SIG-M5 treated with dmso at 0.1 percent for 504 hours (cell line): ENCODE data around the gene PTPRD.

ENCODE experiments used
- DNase-seq: peaks from one replicate; lab custom pipeline; 2025; ENCODE audit not compliant: unreplicated experiment; lab: John Stamatoyannopoulos, UW

The PTPRD gene

DNA sequence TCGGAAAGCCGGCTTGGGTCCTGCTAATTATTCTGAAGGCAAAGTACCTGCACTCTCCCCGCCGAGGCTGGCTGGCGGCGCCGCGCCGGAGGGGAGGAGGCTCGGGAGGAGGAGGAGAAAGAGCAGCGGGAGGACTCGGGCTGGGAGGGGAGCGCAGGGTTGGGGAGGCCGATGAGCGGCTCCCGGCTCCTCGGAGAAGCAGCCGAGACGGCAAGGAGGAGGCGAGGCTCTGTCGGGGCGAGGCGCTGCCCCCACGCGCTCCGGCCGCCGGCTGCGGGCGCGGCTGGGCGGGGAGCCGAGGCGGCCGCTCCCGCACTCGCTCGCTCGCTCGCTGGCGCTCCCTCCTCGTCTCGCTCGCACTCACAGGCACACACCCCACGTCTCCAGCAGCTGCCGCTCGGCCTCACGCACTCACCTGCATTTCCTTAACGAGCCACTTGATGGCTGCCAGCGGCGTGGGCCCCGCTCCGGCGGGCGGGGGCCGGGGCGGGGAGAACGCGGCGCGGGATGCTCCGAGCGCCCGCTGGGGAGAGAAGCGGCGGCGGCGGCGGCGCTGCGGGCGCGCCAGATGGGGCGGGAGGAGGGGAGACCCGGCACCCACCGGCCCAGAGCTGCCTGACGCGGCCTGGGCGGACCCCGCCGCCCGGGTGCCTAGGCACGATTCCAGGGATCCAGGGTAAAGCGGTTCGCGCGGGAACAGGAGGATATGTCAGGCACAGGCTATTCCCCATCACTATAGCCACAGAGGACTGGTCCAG is at the start of gene PTPRD:
Gene PTPRD (minus strand): TSS at position 362 of the 758 bp plus-strand sequence.
- DNase-seq = no peak

- DNase-seq = no peak
These were observed 49.2 kb upstream of the PTPRD start for GRCh38 chr9:10661994-10662393.

- no peak for DNase-seq
These were observed 48.6 kb upstream of the PTPRD start for GRCh38 chr9:10661376-10661775.

- no peak for DNase-seq
These were observed 38.2 kb upstream of the PTPRD start for GRCh38 chr9:10651012-10651411.

DNA sequence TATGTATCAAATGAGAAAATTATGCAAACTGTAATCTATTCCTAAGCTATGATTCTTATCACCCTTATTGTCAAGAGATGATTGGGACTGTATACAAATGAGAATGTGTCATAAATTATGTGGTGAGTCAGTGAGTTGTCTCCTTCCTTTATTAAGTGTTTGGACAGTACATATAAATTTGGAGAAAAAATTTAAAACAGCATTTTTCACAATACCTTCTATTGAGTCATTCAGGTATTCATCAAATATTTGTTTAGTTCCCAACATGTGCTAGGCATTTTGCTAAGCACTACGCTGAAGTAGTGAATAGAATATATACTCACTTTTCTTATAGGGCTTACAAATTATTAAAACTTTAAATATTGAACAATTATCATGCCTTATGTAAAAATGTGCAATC is 36.3 kb upstream of the PTPRD start:
- DNase-seq = no peak

GRCh38 chr9:10633785-10634184 is 21.0 kb upstream of the PTPRD start:
- DNase-seq = no peak

- no peak for DNase-seq
These were observed 1.5 kb upstream of the PTPRD start for GRCh38 chr9:10614196-10614800.

DNA sequence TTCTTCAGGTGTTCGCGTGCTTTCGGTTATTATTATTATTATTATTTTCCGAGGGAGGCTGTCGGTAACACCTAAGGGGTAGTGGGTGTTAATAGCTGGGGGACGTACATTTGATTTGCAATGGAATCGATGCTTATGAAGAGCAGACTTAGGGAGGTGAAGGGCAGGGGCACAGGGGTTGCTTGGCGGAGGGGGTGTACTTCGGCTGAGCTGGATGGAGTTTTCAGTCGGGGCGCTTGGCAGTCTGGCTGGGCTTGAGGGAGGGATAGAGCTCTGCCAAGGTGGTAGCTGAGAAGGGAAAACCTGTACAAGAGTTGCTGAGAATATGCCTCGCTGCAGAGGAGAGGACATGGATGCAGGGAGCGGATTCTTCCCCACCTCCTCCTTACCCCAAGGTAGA is 617 bp upstream of the PTPRD start:
- DNase-seq = no peak

DNA sequence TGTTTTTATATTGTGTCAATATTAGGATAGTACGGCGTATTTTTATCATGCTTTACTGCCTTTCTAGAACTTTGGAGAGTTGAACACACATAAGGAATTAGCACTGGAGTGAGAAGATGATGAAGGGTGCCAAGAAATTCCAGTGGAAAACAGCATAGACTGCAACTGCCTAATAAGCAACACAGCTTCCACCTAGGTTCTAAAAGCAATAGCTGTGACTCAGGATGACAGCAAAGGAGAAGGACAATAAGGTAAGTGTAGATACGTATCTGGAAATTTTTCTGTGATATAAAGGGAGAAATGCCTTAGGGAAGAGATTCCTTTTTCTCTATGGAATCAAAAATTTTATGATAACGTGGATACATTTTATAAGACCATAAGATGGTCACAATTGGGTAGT is 7.4 kb downstream of the PTPRD start:
- DNase-seq = no peak

DNA sequence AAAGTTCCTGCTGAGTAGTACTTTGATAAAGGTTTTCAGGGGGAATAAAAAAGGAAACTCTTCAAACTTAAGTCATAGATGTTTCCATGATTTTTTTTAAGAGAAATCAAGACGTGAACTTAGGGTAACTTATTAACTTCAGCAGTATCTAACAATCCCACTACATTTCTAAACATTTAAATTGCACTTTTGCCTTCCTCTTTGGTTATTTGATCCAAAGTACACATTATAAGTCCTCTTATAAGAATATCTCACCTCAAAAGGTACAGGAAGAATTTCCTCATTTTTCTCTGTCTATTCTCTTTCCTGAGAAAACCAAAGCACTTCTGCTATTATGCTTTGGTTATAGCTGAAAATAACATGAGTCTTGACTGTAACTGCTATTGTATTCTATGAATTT is 7.9 kb downstream of the PTPRD start:
- no peak for DNase-seq

DNA sequence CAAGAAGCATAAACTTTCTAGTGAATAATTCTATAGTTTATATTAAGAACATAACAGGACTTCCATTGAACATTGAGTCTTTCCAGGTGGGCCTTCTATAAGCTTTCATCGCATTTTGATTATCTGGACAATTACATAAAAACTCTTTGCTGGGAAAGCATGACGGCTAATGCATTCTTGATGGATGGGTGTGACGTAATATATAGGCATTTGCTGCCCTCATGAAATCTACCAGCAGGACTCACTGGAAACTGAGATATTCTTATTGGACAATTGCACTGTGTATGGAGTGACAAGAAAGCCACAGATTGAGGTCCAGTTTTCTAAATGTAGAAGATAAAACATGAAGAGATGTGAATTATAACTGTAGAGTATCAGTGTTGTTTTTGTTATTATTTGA is 15.0 kb downstream of the PTPRD start:
- DNase-seq = no peak

GRCh38 chr9:10594482-10594881 is 18.3 kb downstream of the PTPRD start:
- no peak for DNase-seq

DNA sequence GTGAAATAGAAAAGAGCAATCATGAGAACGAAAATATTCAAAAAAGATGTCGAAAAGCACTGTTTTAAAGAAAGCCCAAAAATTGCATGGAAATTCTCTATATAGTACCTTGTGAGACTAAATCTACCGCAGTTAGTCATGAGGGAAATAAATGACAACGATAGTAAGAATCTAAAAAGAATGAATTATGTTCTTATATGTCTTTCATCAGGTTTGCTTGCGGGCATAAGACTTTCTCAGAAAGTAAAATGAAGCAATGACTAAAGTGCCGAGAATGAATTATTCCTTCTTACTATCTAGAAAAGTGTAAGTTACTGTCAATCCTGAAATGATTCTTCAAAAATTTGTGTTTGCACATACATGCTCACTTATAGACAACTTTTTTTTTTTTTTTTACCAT is 26.4 kb downstream of the PTPRD start:
- no peak for DNase-seq

GRCh38 chr9:10571699-10572098 is 41.1 kb downstream of the PTPRD start:
- DNase-seq = no peak

- no peak for DNase-seq
These were observed 46.0 kb downstream of the PTPRD start for GRCh38 chr9:10566848-10567247.

- DNase-seq = no peak
These were observed 50.0 kb downstream of the PTPRD start for GRCh38 chr9:10562581-10563343.

DNA sequence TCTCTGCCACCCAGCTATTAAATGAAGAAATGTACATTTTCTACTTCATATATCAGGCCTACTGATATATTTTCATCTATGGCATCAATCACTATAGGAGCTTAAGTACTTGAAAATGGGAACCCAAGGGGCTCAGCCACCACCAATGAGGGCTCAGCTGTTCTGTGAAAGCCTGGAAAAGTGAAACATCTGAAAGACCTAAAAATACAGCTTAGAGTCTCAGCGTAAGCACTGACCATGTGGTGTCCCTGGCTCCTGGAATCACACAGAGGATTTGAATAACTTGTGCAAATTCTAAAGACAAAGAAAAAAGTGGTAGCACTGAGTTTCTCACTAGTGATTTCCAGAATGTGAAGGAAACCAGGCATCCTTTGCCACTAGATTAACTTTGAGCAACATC is 64.5 kb downstream of the PTPRD start:
- DNase-seq = no peak

- DNase-seq = no peak
These were observed 74.7 kb downstream of the PTPRD start for GRCh38 chr9:10538073-10538472.

DNA sequence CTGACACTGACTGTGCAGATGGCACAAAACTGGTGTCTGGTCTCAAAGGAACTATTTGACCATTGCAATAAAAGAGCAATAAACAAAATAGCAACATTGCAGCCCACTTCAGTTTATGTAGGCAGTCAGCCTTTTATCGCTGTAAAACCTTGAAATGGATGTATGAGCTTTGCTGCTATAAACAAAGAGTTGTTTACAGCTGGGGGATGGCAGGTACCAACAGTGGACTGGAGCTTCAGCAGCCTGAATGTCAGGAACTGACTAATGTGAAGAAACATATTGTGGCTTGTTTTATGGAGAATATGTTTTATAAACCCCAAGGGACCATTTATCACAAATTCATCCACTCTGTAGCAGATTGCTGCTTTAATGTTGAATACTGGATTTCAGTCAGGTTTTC is 78.0 kb downstream of the PTPRD start:
- no peak for DNase-seq

- no peak for DNase-seq
These were observed 86.8 kb downstream of the PTPRD start for GRCh38 chr9:10525972-10526371.

GRCh38 chr9:10523164-10523563 is 89.6 kb downstream of the PTPRD start:
- DNase-seq = no peak

- DNase-seq = no peak
These were observed 100.7 kb downstream of the PTPRD start for GRCh38 chr9:10512144-10512543.
